Heart left ventricle (tissue), 13 donors: ENCODE measurements around the gene IRAK2.

Experiments
- CTCF ChIP-seq, 12 donors: fragments of 200-600 bp; sonication (generic) in 4 of 12; IDR thresholded peaks; one replicate each; pipeline versions ENCODE4 v1.5.0 to v1.8.0; 2018 to 2022; ENCODE audit warnings: antibody characterized with exemption in 12 of 12, mild to moderate bottlenecking in 5 of 12
- POLR2A ChIP-seq, 2 donors: fragments of 450-650 bp; IDR thresholded peaks; one replicate each; pipeline ENCODE4 v1.6.1; 2017; ENCODE audit warnings: antibody characterized with exemption in 2 of 2, mild to moderate bottlenecking in 2 of 2, moderate library complexity in 2 of 2
- donor health status: ischemic (EF 13 %, LVEDD 7.1; RV severe dilation, severe dysfunction).
- donor health status: DM: no; HTN: yes; CAD: no.
- donor health status: DM: no; HTN: no; CAD: no.
- donor health status: ischemic (EF 25% LVEDD 6.9; RV normal size, moderate dysfunction).
- donor health status: ischemic (EF 25% LVEDD 5.7; RV mildly dilated, moderate dysfunction).
- donor health status: ischemic (EF 35%, LVEDD 5.7; RV mildly dilated, moderate dysfunction).
- donor health status: nonischemic (EF 11% LVEDD 7.7; RV severe dilation, severe dysfunction).
- donor health status: DM: yes; HTN: yes; CAD: no.
- donor health status: PGD.
- donor health status: ischemic (EF 29% LVEDD 5.4; RV normal size, mild dysfunction).
- donor health status: nonischemic (EF 23%, LVEDD 6.1; RV moderate dilation, normal function).

DNA sequence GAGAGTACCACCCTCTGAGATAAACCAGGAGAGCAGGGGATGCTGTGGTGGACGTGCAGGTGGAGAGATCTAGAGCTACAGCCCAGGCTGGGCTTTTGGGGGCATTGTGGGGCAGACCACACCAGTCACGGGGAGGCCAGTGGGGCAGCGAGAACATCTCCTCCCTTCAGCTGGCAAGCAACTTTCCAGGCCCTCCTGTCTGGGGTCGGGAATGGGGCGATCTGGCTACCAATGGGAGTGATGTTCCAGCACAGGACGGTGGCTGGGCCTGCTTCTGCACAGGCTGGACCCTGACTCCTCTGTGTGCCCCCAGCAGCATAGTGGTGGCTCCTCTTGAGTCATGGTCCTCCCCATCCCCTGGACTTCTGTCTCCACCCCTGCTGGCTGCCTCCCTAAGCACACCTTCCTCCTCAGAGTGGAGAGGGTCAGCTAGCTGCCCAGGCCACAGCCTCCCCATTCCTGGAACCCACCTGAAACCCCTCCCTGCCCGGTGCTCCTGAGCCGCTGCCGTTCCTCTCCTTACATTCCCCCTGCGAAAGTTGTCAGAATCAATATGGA lies 16.1 kb downstream of the IRAK2 start:
- no peak for TF ChIP-seq POLR2A (IDR thresholded peaks at IDR 0.05)
- TF ChIP-seq CTCF (IDR thresholded peaks at IDR 0.05) = no peak
